ENCODE measurements around the gene GREM2. TPM values are rescaled to one million over a fixed set of nuclear protein-coding genes. Genes with fewer than 3 reads are reported as not detected.

The GREM2 gene
- total and polyA plus RNA-seq, 10 of the 15 experiments (the other 5 are each of a cell fraction or from before 2014, with no cell fraction given): not detected

- TF ChIP-seq NKRF (conservative IDR thresholded peaks at IDR 0.05): no peak
- TF ChIP-seq CTCF (IDR thresholded peaks at IDR 0.05 in 2 of 3, conservative IDR thresholded peaks at IDR 0.05 in 1 of 3; ENCODE audit: control insufficient read depth in 2 of 3, extremely low read depth in 1 of 3, insufficient read depth in 1 of 3, low read depth in 3 of 3, low read length in 3 of 3): no peak
- TF ChIP-seq HDAC6 (IDR thresholded peaks at IDR 0.05; ENCODE audit: unreplicated experiment): no peak
- TF ChIP-seq ZNF384 (IDR thresholded peaks at IDR 0.05; ENCODE audit: borderline replicate concordance, low read depth, low read length): no peak
- TF ChIP-seq PAX8 (IDR thresholded peaks at IDR 0.05): no peak
- no peak for TF ChIP-seq ZNF687 (IDR thresholded peaks at IDR 0.05)
These were observed 16.5 kb downstream of the GREM2 start (continued) for GRCh38 chr1:240595476-240595875.

Data from GM12878 (cell line).